ENCODE measurements around the gene MALL. TPM values are rescaled to one million over a fixed set of nuclear protein-coding genes. Genes with fewer than 3 reads are reported as not detected.
"Not testable (repeated sequence)": the region's sequence is repeated elsewhere in the genome, so short reads cannot be mapped to it uniquely, and the experiment has no call there.

Gene MALL
- total RNA-seq, 1 experiment from 2014 or later = 26.1 TPM

- intact Hi-C loops (cut with micrococcal nuclease; ENCODE audit: unreplicated experiment); H3K4me3 ChIP-seq (ENCODE audit: low read depth, low read length); H3K27ac Mint-ChIP-seq (ENCODE audit: unreplicated experiment); H3K36me3 Mint-ChIP-seq (ENCODE audit: insufficient read depth, unreplicated experiment); H3K4me1 Mint-ChIP-seq (ENCODE audit: low read depth, unreplicated experiment); POLR2A ChIA-PET; BruUV-seq (replicated peaks); H3K36me3 ChIP-seq (ENCODE audit: control insufficient read depth, insufficient read depth, low read length); H3K27me3 ChIP-seq (replicated peaks; ENCODE audit: control insufficient read depth, insufficient read depth, low read length); H3K27me3 Mint-ChIP-seq (ENCODE audit: insufficient read depth, unreplicated experiment); H3K4me3 Mint-ChIP-seq (ENCODE audit: unreplicated experiment); CTCF ChIA-PET; H3K9me3 ChIP-seq; DNase-seq; H3K4me1 ChIP-seq; H3K9me3 Mint-ChIP-seq (ENCODE audit: unreplicated experiment): not testable (repeated sequence)
Measured at GRCh38 chr2:110053688-110054087, 61.9 kb downstream of the MALL start.

DNA sequence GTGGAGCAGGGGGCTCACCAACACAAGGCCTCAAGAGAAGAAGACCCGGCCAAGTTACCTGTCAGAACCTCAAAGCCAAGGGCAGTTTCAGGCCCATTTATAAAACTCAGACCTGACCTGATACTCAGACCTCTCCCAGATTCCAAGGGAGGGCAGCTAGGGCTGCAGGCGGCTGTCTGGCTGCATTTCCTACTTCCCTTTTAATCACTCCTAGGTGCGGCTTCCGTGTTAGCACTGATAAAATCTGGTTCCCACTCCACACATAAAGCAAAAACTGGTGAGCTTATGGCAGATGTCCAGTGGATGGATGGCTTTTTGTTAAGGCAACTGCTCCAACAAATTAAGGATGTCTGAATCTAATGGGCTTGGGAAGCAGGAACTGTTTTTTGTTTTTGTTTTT lies 63.5 kb downstream of the MALL start:
- CTCF ChIA-PET; intact Hi-C loops (cut with micrococcal nuclease; ENCODE audit: unreplicated experiment); DNase-seq; H3K4me3 Mint-ChIP-seq (ENCODE audit: unreplicated experiment); H3K27ac Mint-ChIP-seq (ENCODE audit: unreplicated experiment); H3K9me3 Mint-ChIP-seq (ENCODE audit: unreplicated experiment); BruUV-seq (replicated peaks); H3K4me1 Mint-ChIP-seq (ENCODE audit: low read depth, unreplicated experiment); H3K4me3 ChIP-seq (ENCODE audit: low read depth, low read length); POLR2A ChIA-PET; H3K36me3 ChIP-seq (ENCODE audit: control insufficient read depth, insufficient read depth, low read length); H3K27me3 ChIP-seq (replicated peaks; ENCODE audit: control insufficient read depth, insufficient read depth, low read length); H3K9me3 ChIP-seq; H3K4me1 ChIP-seq; H3K27me3 Mint-ChIP-seq (ENCODE audit: insufficient read depth, unreplicated experiment); H3K36me3 Mint-ChIP-seq (ENCODE audit: insufficient read depth, unreplicated experiment): not testable (repeated sequence)

- CTCF ChIA-PET; H3K27ac Mint-ChIP-seq (ENCODE audit: unreplicated experiment); H3K4me3 Mint-ChIP-seq (ENCODE audit: unreplicated experiment); H3K4me3 ChIP-seq (ENCODE audit: low read depth, low read length); intact Hi-C loops (cut with micrococcal nuclease; ENCODE audit: unreplicated experiment); H3K27me3 ChIP-seq (replicated peaks; ENCODE audit: control insufficient read depth, insufficient read depth, low read length); H3K9me3 Mint-ChIP-seq (ENCODE audit: unreplicated experiment); H3K36me3 Mint-ChIP-seq (ENCODE audit: insufficient read depth, unreplicated experiment); H3K4me1 ChIP-seq; BruUV-seq (replicated peaks); H3K9me3 ChIP-seq; DNase-seq; H3K27me3 Mint-ChIP-seq (ENCODE audit: insufficient read depth, unreplicated experiment); H3K4me1 Mint-ChIP-seq (ENCODE audit: low read depth, unreplicated experiment); H3K36me3 ChIP-seq (ENCODE audit: control insufficient read depth, insufficient read depth, low read length); POLR2A ChIA-PET: not testable (repeated sequence)
Measured at GRCh38 chr2:110050222-110050621, 65.4 kb downstream of the MALL start.

DNA sequence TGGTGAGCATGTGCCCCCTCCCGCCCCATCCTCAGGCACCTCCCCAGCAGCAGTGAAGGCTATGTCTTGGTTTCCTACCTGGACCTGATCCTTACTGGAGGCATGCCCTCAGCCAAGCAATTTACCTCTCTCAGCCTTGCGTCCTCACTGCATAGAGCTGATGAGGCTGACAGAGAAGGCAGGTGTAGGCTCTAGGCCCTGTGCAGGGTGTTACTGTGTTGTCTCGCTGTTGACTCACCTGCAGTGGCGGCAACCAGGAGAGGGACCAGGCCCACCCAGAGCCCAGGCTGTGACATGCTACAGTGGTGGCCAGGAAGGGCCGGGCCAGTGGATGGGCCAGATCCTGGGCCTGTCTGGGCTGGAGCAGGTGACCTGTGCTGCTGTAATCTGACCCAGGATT lies 65.9 kb downstream of the MALL start:
- H3K9me3 Mint-ChIP-seq (ENCODE audit: unreplicated experiment); H3K4me3 ChIP-seq (ENCODE audit: low read depth, low read length); intact Hi-C loops (cut with micrococcal nuclease; ENCODE audit: unreplicated experiment); H3K4me3 Mint-ChIP-seq (ENCODE audit: unreplicated experiment); H3K4me1 ChIP-seq; H3K36me3 Mint-ChIP-seq (ENCODE audit: insufficient read depth, unreplicated experiment); H3K4me1 Mint-ChIP-seq (ENCODE audit: low read depth, unreplicated experiment); H3K27me3 Mint-ChIP-seq (ENCODE audit: insufficient read depth, unreplicated experiment); H3K27ac Mint-ChIP-seq (ENCODE audit: unreplicated experiment); CTCF ChIA-PET; DNase-seq; H3K36me3 ChIP-seq (ENCODE audit: control insufficient read depth, insufficient read depth, low read length); H3K27me3 ChIP-seq (replicated peaks; ENCODE audit: control insufficient read depth, insufficient read depth, low read length); BruUV-seq (replicated peaks); POLR2A ChIA-PET; H3K9me3 ChIP-seq: not testable (repeated sequence)

DNA sequence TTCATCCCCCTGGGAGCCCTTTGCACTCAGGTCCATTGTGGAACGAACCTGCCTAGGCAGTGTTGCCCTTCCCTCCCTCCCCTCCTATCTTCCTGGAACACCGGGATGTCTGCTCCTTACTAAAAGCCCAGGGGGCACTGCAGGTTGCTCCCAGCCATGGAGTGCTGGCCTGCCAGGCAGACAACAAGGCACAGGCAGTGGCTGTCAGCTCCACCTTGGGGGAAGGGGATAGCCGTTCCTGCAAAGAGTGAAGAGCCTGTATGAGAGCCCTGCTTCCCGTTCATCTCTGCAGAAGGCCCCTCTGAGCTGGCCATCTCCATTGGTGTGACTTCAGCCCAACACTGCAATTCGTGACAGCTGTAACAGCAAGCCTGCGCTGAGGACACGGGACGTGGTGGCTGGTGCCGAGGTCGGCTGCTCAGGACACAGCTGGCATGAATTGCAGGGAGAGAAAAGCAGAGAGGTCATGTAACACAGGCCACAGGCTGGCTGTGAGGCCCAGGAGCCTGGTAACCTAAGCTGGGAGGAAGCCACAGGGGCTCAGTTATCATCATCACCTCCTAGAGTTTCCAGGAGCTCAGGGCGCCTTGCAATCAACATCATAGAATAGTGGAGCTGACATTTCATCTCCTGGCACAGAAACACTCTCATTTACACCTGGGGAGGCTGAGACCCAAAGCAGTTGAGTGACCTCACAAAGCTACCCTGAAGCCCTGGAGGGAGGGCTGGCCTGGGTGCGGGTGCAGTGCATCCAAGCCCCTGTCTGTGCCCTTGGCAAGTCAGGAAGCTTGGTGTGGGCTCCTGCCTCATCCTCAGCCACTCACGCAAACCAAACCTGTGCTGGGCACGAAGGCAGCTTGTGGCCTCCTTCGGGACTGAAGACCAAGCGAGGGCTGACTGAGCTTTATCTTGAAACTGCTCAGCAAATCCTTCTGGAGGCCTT lies 67.1 kb downstream of the MALL start:
- H3K27me3 ChIP-seq (replicated peaks; ENCODE audit: control insufficient read depth, insufficient read depth, low read length); H3K36me3 Mint-ChIP-seq (ENCODE audit: insufficient read depth, unreplicated experiment); H3K27ac Mint-ChIP-seq (ENCODE audit: unreplicated experiment); BruUV-seq (replicated peaks); DNase-seq; H3K9me3 Mint-ChIP-seq (ENCODE audit: unreplicated experiment); H3K36me3 ChIP-seq (ENCODE audit: control insufficient read depth, insufficient read depth, low read length); H3K27me3 Mint-ChIP-seq (ENCODE audit: insufficient read depth, unreplicated experiment); H3K4me3 ChIP-seq (ENCODE audit: low read depth, low read length); CTCF ChIA-PET; POLR2A ChIA-PET; H3K4me1 ChIP-seq; H3K9me3 ChIP-seq; H3K4me1 Mint-ChIP-seq (ENCODE audit: low read depth, unreplicated experiment); H3K4me3 Mint-ChIP-seq (ENCODE audit: unreplicated experiment); intact Hi-C loops (cut with micrococcal nuclease; ENCODE audit: unreplicated experiment): not testable (repeated sequence)

DNA sequence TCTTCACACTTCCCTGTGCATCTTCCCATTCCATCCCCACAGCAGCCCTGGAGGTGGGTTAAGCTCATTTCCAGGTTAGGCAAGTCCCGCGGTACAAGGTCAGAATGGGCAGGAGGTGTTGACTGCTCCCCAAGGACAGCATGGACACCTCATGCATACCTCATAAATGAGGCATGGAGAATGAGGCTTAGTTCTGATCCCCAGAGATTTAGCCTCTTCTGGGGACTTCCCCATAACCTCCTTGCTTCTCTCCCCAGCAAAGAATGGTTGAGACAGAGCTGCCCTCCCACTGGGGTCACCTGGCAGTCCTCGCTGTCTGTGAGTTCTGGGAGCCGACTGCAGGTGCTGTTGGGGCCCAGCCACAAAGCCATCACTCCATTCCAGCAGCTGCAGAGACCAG lies 68.4 kb downstream of the MALL start:
- H3K4me3 ChIP-seq (ENCODE audit: low read depth, low read length); DNase-seq; H3K9me3 Mint-ChIP-seq (ENCODE audit: unreplicated experiment); intact Hi-C loops (cut with micrococcal nuclease; ENCODE audit: unreplicated experiment); H3K27ac Mint-ChIP-seq (ENCODE audit: unreplicated experiment); H3K9me3 ChIP-seq; POLR2A ChIA-PET; H3K4me3 Mint-ChIP-seq (ENCODE audit: unreplicated experiment); H3K36me3 ChIP-seq (ENCODE audit: control insufficient read depth, insufficient read depth, low read length); H3K4me1 ChIP-seq; H3K27me3 Mint-ChIP-seq (ENCODE audit: insufficient read depth, unreplicated experiment); H3K27me3 ChIP-seq (replicated peaks; ENCODE audit: control insufficient read depth, insufficient read depth, low read length); H3K4me1 Mint-ChIP-seq (ENCODE audit: low read depth, unreplicated experiment); BruUV-seq (replicated peaks); H3K36me3 Mint-ChIP-seq (ENCODE audit: insufficient read depth, unreplicated experiment); CTCF ChIA-PET: not testable (repeated sequence)

- CTCF ChIA-PET; H3K36me3 Mint-ChIP-seq (ENCODE audit: insufficient read depth, unreplicated experiment); DNase-seq; H3K27ac Mint-ChIP-seq (ENCODE audit: unreplicated experiment); intact Hi-C loops (cut with micrococcal nuclease; ENCODE audit: unreplicated experiment); BruUV-seq (replicated peaks); H3K4me3 Mint-ChIP-seq (ENCODE audit: unreplicated experiment); H3K4me3 ChIP-seq (ENCODE audit: low read depth, low read length); POLR2A ChIA-PET; H3K4me1 Mint-ChIP-seq (ENCODE audit: low read depth, unreplicated experiment); H3K4me1 ChIP-seq; H3K27me3 ChIP-seq (replicated peaks; ENCODE audit: control insufficient read depth, insufficient read depth, low read length); H3K36me3 ChIP-seq (ENCODE audit: control insufficient read depth, insufficient read depth, low read length); H3K9me3 ChIP-seq; H3K9me3 Mint-ChIP-seq (ENCODE audit: unreplicated experiment); H3K27me3 Mint-ChIP-seq (ENCODE audit: insufficient read depth, unreplicated experiment): not testable (repeated sequence)
Measured at GRCh38 chr2:110041941-110042660, 73.5 kb downstream of the MALL start.
